ENCODE data around the gene SAPCD1.

The SAPCD1 gene
- long read RNA-seq, partial matches to known transcripts: 0 of 2 reads
- long read RNA-seq, other reads (novel, unspliced or antisense): 0 of 2 reads

GRCh38 chr6:31762356-31762755 lies at the start of gene SAPCD1:
TSS of gene SAPCD1 (plus strand) at chr6:31762656. CDS start at chr6:31763055, 399 bp downstream.
- DNase-seq (ENCODE audit: low read depth in 1 of 2, low spot score in 1 of 2): no peak
- no peak within 1 kb of the TSS for H3K4me3 ChIP-seq (replicated peaks; ENCODE audit: insufficient read depth, low read length)
- H3K27me3 ChIP-seq (ENCODE audit: insufficient read depth, poor library complexity, severe bottlenecking): no peaks in the 10 kb centered on the region
- no peak within 1 kb of the TSS for H3K27ac ChIP-seq (replicated peaks)
- TF ChIP-seq REST (IDR thresholded peaks at IDR 0.05; ENCODE audit: insufficient replicate concordance, low read depth) (no peak), POLR2AphosphoS5 (IDR thresholded peaks at IDR 0.05; ENCODE audit: low read depth) (no peak), GABPA (IDR thresholded peaks at IDR 0.05; ENCODE audit: low read depth) (no peak), SPI1 (IDR thresholded peaks at IDR 0.05; ENCODE audit: borderline replicate concordance, low read depth) (no peak), CTCF (IDR thresholded peaks at IDR 0.05; ENCODE audit: insufficient read depth, low read length) (no peak)

GRCh38 chr6:31713465-31713864 lies 49.0 kb upstream of the SAPCD1 start:
- Histone ChIP-seq H3K27me3 (ENCODE audit: insufficient read depth, poor library complexity, severe bottlenecking) (no peaks in the 10 kb centered on the region), H3K4me3 (replicated peaks; ENCODE audit: insufficient read depth, low read length) (no peak overlapping the region), H3K27ac (replicated peaks) (no peak overlapping the region)
- no peak for DNase-seq (ENCODE audit: low read depth in 1 of 2, low spot score in 1 of 2)
- TF ChIP-seq POLR2AphosphoS5 (IDR thresholded peaks at IDR 0.05; ENCODE audit: low read depth) (no peak), SPI1 (IDR thresholded peaks at IDR 0.05; ENCODE audit: borderline replicate concordance, low read depth) (no peak), REST (IDR thresholded peaks at IDR 0.05; ENCODE audit: insufficient replicate concordance, low read depth) (no peak), GABPA (IDR thresholded peaks at IDR 0.05; ENCODE audit: low read depth) (no peak), CTCF (IDR thresholded peaks at IDR 0.05; ENCODE audit: insufficient read depth, low read length) (no peak)

- no peak for TF ChIP-seq CTCF (IDR thresholded peaks at IDR 0.05; ENCODE audit: insufficient read depth, low read length)
- no peak for TF ChIP-seq POLR2AphosphoS5 (IDR thresholded peaks at IDR 0.05; ENCODE audit: low read depth)
- no peak for TF ChIP-seq GABPA (IDR thresholded peaks at IDR 0.05; ENCODE audit: low read depth)
- TF ChIP-seq REST (IDR thresholded peaks at IDR 0.05; ENCODE audit: insufficient replicate concordance, low read depth): no peak
- TF ChIP-seq SPI1 (IDR thresholded peaks at IDR 0.05; ENCODE audit: borderline replicate concordance, low read depth): no peak
- no peak for DNase-seq (ENCODE audit: low read depth in 1 of 2, low spot score in 1 of 2)
- no peaks in the 10 kb centered on the region for H3K27me3 ChIP-seq (ENCODE audit: insufficient read depth, poor library complexity, severe bottlenecking)
- H3K4me3 ChIP-seq (replicated peaks; ENCODE audit: insufficient read depth, low read length): no peak overlapping the region
- no peak overlapping the region for H3K27ac ChIP-seq (replicated peaks)
These were observed 48.3 kb upstream of the SAPCD1 start for GRCh38 chr6:31713991-31714684.
